ENCODE measurements around the gene NLRP12. TPM values are rescaled to one million over a fixed set of nuclear protein-coding genes. Genes with fewer than 3 reads are reported as not detected.

NLRP12 gene
- polyA plus RNA-seq, 1 experiment, result not detected

DNA sequence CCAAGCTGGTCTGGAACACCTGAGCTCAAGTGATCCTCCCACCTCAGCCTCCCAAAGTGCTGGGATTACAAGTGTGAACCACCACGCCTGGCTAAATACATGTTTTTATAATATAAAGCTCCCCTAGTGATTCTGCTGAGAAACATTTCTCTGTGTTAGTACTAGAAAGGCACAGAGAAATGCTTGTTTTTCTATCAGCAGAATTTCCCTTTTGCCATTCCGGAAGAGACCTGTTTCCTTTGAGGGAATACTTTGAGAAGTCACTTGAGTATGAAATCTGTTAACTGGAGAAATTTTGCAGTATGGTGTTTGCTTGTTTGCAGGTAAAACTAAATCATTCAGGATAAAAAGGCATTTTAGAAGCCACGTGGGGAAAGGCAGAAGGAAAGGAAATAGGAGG, 4.4 kb upstream of the NLRP12 start:
- CTCF ChIA-PET, result no interaction called here
- POLR2A ChIA-PET, result no interaction called here
- H3K4me3 ChIP-seq (ENCODE audit: low read depth, low read length), result no peak overlapping the region
- H3K9me3 ChIP-seq (ENCODE audit: control insufficient read depth, insufficient read depth, low read length), result no peaks in the 10 kb centered on the region; the same call in 1 of the 2 replicates
- no peak for DNase-seq (ENCODE audit: low read depth, low spot score)
- H3K27me3 ChIP-seq (ENCODE audit: control insufficient read depth, insufficient read depth, low read length), result peaks cover 10% of the 10 kb centered on the region
- TF ChIP-seq, protein P1, sequence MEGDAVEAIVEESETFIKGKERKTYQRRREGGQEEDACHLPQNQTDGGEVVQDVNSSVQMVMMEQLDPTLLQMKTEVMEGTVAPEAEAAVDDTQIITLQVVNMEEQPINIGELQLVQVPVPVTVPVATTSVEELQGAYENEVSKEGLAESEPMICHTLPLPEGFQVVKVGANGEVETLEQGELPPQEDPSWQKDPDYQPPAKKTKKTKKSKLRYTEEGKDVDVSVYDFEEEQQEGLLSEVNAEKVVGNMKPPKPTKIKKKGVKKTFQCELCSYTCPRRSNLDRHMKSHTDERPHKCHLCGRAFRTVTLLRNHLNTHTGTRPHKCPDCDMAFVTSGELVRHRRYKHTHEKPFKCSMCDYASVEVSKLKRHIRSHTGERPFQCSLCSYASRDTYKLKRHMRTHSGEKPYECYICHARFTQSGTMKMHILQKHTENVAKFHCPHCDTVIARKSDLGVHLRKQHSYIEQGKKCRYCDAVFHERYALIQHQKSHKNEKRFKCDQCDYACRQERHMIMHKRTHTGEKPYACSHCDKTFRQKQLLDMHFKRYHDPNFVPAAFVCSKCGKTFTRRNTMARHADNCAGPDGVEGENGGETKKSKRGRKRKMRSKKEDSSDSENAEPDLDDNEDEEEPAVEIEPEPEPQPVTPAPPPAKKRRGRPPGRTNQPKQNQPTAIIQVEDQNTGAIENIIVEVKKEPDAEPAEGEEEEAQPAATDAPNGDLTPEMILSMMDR (IDR thresholded peaks at IDR 0.05; ENCODE audit: low read depth, low read length), result no peak
- H3K27ac ChIP-seq (ENCODE audit: low read depth, low read length), result no peak overlapping the region

DNA sequence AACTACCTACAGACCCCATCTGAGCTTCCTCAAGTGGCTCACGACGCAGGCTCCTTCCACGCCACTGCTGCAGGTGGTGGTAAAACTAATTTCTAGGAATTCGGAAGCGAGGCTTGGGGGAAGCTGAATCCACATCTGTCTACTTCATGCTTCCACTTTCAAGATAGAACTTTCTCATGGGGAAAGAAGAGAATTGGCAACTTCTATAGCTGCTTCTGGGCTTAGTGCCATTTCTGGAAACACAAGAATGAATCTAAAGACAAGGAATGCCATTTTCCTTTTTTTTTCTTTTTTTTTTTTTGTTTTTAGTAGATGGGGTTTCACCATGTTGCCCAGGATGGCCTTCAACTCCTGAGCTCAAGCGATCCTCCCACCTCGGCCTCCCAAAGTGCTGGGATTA, 2.8 kb upstream of the NLRP12 start:
- Histone ChIP-seq H3K4me3 (ENCODE audit: low read depth, low read length) (no peak overlapping the region), H3K9me3 (ENCODE audit: control insufficient read depth, insufficient read depth, low read length) (no peaks in the 10 kb centered on the region; the same call in 1 of the 2 replicates), H3K27me3 (ENCODE audit: control insufficient read depth, insufficient read depth, low read length) (peaks cover 9% of the 10 kb centered on the region), H3K27ac (ENCODE audit: low read depth, low read length) (no peak overlapping the region)
- CTCF ChIA-PET, result interaction anchor here (0.6 to 1.6 kb wide), 5 partner anchors 34 to 351 kb away, joined by 4 to 11 read pairs (median 6); no protein-coding TSS in a partner anchor
- POLR2A ChIA-PET, result no interaction called here
- no peak for DNase-seq (ENCODE audit: low read depth, low spot score)
- TF ChIP-seq, protein P1 (IDR thresholded peaks at IDR 0.05; ENCODE audit: low read depth, low read length), result no peak

GRCh38 chr19:53823380-53824120, 564 bp downstream of the NLRP12 start:
- H3K27me3 ChIP-seq (ENCODE audit: control insufficient read depth, insufficient read depth, low read length), result peaks cover 6% of the 10 kb centered on the region
- TF ChIP-seq, protein P1 (IDR thresholded peaks at IDR 0.05; ENCODE audit: low read depth, low read length), result no peak
- no peaks in the 10 kb centered on the region; the same call in 1 of the 2 replicates for H3K9me3 ChIP-seq (ENCODE audit: control insufficient read depth, insufficient read depth, low read length)
- ChIA-PET CTCF (no interaction called here), POLR2A (no interaction called here)
- no peak overlapping the region for H3K4me3 ChIP-seq (ENCODE audit: low read depth, low read length)
- no peak overlapping the region for H3K27ac ChIP-seq (ENCODE audit: low read depth, low read length)
- no peak for DNase-seq (ENCODE audit: low read depth, low spot score)

- CTCF ChIA-PET, result interaction anchor here (1.1 to 1.4 kb wide), 2 partner anchors 210 to 211 kb away, joined by 3 to 5 read pairs; no protein-coding TSS in a partner anchor
- Histone ChIP-seq H3K4me3 (ENCODE audit: low read depth, low read length) (no peak overlapping the region), H3K27ac (ENCODE audit: low read depth, low read length) (no peak overlapping the region), H3K9me3 (ENCODE audit: control insufficient read depth, insufficient read depth, low read length) (no peaks in the 10 kb centered on the region; the same call in 1 of the 2 replicates), H3K27me3 (ENCODE audit: control insufficient read depth, insufficient read depth, low read length) (peaks cover 2% of the 10 kb centered on the region)
- DNase-seq (ENCODE audit: low read depth, low spot score), result no peak
- POLR2A ChIA-PET, result no interaction called here
- TF ChIP-seq, protein P1 (IDR thresholded peaks at IDR 0.05; ENCODE audit: low read depth, low read length), result no peak
These were observed 4.3 kb downstream of the NLRP12 start for GRCh38 chr19:53819861-53820260.

GRCh38 chr19:53818756-53819155, 5.4 kb downstream of the NLRP12 start:
- DNase-seq (ENCODE audit: low read depth, low spot score), result no peak
- Histone ChIP-seq H3K4me3 (ENCODE audit: low read depth, low read length) (no peak overlapping the region), H3K27me3 (ENCODE audit: control insufficient read depth, insufficient read depth, low read length) (peaks cover 1% of the 10 kb centered on the region), H3K27ac (ENCODE audit: low read depth, low read length) (no peak overlapping the region), H3K9me3 (ENCODE audit: control insufficient read depth, insufficient read depth, low read length) (no peaks in the 10 kb centered on the region; the same call in 1 of the 2 replicates)
- TF ChIP-seq, protein P1 (IDR thresholded peaks at IDR 0.05; ENCODE audit: low read depth, low read length), result no peak
- CTCF ChIA-PET, result no interaction called here
- POLR2A ChIA-PET, result no interaction called here
